ENCODE data around the gene RGS7.
"Not testable (repeated sequence)": the region's sequence is repeated elsewhere in the genome, so short reads cannot be mapped to it uniquely, and the experiment has no call there.

RGS7 gene

GRCh38 chr1:240973875-240974274, 383.1 kb downstream of the RGS7 start:
- no peak for DNase-seq (ENCODE audit: low read depth)

DNA sequence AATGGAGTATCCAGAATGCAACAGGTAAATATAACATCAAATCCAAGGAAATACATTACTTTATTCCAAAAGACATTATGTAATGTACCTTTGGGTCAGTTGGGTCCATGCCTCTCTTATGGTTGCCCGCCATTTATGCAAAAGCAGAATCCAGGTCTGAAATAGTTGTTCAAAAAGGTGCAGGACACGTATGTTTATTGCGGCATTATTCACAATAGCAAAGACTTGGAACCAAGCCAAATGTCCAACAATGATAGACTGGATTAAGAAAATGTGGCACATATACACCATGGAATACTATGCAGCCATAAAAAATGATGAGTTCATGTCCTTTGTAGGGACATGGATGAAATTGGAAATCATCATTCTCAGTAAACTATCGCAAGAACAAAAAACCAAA, 384.9 kb downstream of the RGS7 start:
- DNase-seq (ENCODE audit: low read depth), result not testable (repeated sequence)

DNA sequence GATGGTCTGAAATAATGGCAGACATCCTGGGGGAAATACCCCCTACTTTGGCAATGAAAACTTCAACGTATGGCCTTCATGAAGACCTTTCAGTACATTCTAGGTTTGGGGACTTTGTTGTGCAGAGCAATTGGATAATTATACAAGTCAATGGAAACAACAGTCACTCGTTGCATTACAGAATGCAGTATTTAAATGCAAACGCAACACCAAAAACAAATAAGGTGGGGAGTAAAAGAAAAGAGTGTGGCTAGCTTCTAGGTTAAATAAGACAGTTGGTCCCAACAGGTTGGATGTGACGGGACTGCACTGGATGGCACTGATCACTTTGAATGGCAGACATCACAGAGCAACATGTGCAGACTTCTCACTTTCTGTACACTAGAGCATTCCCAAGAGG, 386.8 kb downstream of the RGS7 start:
- DNase-seq (ENCODE audit: low read depth), result no peak

DNA sequence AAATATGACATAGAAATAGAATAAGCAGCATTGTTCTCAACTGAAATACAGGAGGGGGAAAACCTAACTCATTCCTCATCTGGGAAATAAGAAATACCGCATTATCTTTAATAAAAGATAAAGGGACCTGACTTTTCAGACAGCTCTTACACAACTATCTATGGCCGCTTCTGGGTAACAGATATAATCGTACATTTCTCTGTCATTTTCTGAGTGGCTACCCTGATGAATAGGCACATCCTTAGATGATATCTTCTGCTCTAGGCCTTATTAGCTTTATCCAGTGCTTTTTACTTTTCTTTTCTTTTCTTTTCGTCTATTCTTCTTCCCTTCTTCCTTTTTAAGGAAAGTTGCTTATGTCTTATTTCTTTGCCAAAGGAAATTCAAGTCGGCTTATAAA, 388.1 kb downstream of the RGS7 start:
- DNase-seq (ENCODE audit: low read depth), result no peak

GRCh38 chr1:240967070-240967724, 389.8 kb downstream of the RGS7 start:
- DNase-seq (ENCODE audit: low read depth), result no peak

DNA sequence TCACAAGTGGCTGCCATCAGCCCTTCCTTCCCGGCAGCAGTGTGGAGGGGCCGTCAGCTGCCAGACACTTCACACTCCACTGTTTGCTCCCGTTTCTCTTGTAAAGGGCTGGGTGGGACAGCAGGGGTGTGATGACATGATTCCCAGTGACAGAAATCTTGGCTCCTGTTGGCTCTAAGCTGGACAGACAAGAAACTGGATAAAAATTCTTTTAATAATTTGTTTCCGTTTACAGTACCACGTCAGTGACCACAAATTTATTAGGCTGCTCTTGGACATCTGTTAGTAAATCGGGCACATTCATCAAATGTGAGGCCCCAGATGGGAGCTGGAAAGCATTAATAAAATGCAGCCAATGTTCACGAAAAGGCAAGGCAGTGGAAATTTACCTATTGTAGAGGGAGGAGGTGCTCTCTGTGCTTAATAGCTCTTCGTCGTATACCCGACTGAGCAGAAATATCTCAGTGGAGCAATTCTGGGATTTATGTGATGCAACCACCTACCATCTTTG, 391.4 kb downstream of the RGS7 start:
- no peak for DNase-seq (ENCODE audit: low read depth)

GRCh38 chr1:240962086-240962485, 394.9 kb downstream of the RGS7 start:
- DNase-seq (ENCODE audit: low read depth), result no peak

DNA sequence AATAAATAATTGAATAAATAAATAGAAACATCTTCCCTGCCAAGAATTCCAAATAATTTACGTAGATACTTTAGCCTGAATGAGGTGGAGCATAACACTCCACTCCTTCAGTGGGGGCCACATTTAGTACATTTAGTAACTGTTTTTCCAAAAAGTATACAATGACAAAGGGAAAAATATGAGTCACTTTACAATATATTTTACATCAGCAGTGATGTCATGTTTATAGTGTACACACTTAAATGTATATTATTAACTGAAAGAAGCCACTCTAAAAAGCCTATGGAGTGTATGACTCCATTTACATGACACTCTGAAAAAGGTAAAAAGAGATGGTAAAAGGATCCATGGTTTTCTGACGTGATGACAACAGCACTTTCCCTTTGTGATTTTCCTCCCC, 400.6 kb downstream of the RGS7 start:
- no peak for DNase-seq (ENCODE audit: low read depth)

- DNase-seq (ENCODE audit: low read depth), result no peak
Observed at GRCh38 chr1:240956020-240956419, 401.0 kb downstream of the RGS7 start.

DNA sequence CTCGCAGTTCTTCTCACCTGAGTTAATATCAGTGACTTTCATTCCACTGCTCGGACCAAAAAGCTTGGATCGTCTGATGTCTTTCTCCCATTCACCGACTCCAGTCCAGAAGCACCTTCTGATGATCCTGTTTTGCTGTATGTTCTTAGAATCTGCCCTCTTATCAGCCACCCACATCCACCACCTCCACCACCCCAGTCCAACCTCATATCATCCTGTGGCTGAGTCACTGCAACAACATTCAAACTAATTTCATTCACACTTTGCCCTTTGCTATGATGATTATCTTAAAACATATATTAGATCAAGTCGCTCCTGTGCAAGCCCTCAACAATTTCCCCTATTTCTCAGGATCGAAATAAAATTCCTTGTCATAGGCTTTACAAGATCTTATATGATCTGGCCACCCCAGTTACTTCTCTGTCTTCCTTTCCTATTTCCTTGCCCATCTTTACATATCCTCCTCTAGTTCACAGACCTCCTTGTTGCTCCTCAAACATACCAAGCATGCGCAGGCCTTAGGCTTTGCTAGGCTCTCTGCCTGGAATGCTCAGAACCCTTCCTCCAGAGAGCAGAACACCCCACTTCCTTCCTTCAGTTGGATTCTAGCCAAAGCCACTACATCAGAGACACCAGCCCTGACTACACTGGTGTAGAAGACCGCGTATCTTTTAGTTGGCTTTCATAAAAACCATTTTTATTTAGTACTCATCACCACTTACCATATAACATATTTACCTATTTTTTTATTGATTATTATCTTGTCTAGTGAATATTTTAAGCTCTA, 409.4 kb downstream of the RGS7 start:
- DNase-seq (ENCODE audit: low read depth), result no peak

GRCh38 chr1:240946926-240947325, 410.1 kb downstream of the RGS7 start:
- no peak for DNase-seq (ENCODE audit: low read depth)

- DNase-seq (ENCODE audit: low read depth), result no peak
Observed at GRCh38 chr1:240942901-240943300, 414.1 kb downstream of the RGS7 start.

DNA sequence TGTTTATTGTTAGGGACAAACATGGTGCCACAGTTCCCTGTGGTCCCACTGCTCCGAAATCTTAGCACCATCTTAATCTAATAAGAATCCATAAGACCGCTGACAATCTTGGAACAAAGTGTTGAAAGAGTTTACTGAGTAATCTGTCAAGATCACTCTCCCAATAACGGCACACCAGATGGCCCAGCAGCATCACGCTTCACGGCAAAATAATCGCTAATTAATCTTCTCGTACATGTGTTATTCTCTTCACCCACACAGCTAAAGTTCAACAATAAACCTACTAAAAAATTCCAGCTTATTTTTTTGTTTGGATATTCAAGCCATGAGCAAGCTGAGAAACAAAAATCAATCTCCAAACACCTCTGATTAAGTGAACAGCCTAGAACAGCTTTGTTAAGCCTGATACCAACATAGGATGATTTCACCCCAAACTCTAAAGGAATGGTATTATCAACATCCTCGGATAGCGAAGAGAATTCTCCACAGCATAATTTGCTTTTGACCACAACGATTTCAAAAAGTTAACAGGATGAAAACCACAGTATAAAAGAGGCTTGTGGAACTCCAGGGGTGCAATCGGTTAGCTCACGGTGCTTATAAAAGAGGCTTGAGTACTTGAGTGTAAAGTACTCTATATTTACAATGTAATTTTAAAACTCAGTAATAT, 415.2 kb downstream of the RGS7 start:
- DNase-seq (ENCODE audit: low read depth), result no peak

DNA sequence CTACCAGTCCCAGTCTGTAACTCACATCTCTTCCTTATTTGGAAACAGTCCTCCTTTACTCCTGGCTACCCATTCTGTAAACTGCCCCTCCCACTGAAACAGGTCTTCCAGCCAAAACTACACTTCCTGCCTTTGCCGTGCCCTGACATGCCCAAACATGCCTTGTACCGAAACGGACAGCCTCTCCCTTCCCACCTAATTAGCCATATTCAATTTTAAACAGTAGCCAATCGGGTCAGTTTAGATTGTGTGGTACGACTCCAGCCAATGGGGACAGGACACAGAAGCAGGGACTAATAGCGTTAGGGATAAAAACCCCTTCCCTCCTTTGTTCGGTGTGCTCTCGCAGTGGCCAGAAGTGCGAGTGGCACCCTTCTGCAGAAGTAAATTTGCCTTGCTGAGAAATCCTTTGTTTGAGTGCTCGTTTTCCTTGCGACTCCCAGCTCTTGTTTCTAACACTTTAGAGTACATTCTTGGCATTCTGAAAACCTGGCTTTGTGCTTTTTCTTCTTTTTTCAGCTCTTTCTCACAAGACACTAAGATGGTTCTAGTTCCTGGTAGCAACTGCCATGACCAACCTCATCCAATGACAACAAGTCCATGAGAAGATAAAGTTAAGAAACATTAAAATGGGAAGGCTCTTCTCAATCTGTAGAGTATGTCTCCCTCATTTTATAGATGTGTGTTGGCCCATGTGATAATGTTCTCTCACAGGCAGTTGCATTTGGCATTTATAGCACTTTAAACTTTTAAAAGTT, 419.9 kb downstream of the RGS7 start:
- DNase-seq (ENCODE audit: low read depth), result no peak

GRCh38 chr1:240935920-240936319, 421.1 kb downstream of the RGS7 start:
- no peak for DNase-seq (ENCODE audit: low read depth)

DNA sequence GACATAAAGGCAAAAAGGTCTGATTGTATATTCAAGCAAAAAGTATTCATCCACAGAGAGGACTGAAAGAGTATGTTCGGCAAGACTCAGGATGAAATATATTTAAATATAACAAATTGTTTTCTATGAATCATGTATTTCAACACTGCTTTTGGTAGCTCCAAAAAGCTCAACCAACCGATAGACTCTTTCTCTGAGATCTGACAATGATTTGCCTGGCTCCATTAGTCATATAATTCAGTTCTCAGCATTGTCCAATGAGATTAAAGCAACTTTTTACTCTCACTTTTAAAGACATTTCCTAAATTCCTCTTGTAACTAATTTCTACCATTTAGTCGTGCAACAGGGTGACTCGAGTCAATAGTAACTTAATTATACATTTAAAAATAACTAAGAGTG, 426.0 kb downstream of the RGS7 start:
- DNase-seq (ENCODE audit: low read depth), result no peak

- no peak for DNase-seq (ENCODE audit: low read depth)
Observed at GRCh38 chr1:240928265-240928664, 428.7 kb downstream of the RGS7 start.

GRCh38 chr1:240927821-240928220, 429.2 kb downstream of the RGS7 start:
- no peak for DNase-seq (ENCODE audit: low read depth)

- no peak for DNase-seq (ENCODE audit: low read depth)
Observed at GRCh38 chr1:240925273-240925672, 431.7 kb downstream of the RGS7 start.

- DNase-seq (ENCODE audit: low read depth), result no peak
Observed at GRCh38 chr1:240917976-240918375, 439.0 kb downstream of the RGS7 start.

DNA sequence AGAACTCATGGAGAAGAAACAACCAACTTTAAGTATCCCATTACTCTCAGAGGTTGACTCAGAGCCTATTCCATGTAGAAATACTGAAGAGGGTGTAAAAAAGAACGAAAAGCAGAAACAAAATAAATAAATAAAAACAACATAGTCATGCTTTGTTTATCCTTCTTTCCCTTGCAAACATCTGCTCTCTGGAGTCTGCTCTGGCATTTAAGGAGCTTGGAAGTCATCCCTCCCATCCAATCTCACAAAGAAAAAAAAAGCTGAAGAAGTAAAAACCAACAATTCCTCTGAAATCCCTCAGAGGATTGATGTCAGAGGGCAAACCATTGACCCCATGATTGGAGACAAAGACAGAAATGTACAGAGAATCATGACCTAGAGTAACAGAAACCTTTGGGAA, 442.5 kb downstream of the RGS7 start:
- no peak for DNase-seq (ENCODE audit: low read depth)

DNA sequence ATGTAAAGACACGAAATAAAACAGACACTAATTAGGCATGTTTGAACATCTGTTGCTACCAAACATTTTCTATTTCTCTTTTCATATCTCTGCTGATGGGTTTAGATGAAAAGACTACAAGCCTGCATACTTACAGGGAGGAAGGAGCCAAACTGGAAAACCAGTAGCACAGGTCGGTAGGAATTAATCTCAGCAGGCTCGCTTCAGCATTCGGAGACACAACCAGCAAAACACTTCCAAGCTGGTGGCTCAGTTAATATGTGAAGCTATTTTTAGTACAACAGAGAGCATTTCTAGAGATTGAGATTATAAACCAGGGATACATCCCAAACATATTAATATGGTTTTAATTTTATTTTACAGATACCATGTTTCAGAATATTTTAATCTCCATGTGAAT, 444.2 kb downstream of the RGS7 start:
- no peak for DNase-seq (ENCODE audit: low read depth)

Measured in stimulated activated CD8-positive, alpha-beta memory T cell treated with anti-CD3 and anti-CD28 coated beads, Interleukin-12 subunit alpha, Interleukin-12 subunit beta, amount 100 ng/mL, for 1 hour (primary cell).